NB4 (cell line): Measurements from ENCODE around the gene PVR.

Source experiments
- CTCF ChIP-seq: IDR thresholded peaks from one replicate; pipeline ENCODE4 v1.5.1; 2012; ENCODE audit warnings: low read depth, low read length
- MAX ChIP-seq: IDR thresholded peaks from 2 replicates; pipeline ENCODE4 v1.6.1; 2011; ENCODE audit warnings: low read depth, low read length
- POLR2A ChIP-seq: IDR thresholded peaks from 2 replicates; pipeline ENCODE4 v1.6.1; 2011; ENCODE audit warnings: mild to moderate bottlenecking; ENCODE audit not compliant: insufficient read length; ENCODE audit errors: extremely low read depth

- TF ChIP-seq CTCF (no peak), MAX (no peak), POLR2A (no peak)
These were observed 23.3 kb downstream of the PVR start for GRCh38 chr19:44666852-44667556.
